ENCODE data around the gene BEST3.
A peak's percentile ranks its signal among the peaks of the same experiment; 100 is the strongest.

BEST3 gene

GRCh38 chr12:69698769-69699540 is at the start of gene BEST3:
Gene BEST3 (minus strand): TSS chr12:69699303. CDS start chr12:69697798, 1,505 bp downstream.
- Mint-ChIP-seq H3K9me3 (no peaks in the 10 kb centered on the region), H3K27ac (no peak within 1 kb of the TSS), H3K36me3 (ENCODE audit: low read depth) (no peaks in the 10 kb centered on the region), H3K27me3 (peaks cover 5% of the 10 kb centered on the region), H3K4me1 (ENCODE audit: low read depth) (no peaks in the 10 kb centered on the region), H3K4me3 (no peak within 1 kb of the TSS)
- DNase-seq = no peak

- Mint-ChIP-seq H3K27me3 (no peaks in the 10 kb centered on the region), H3K4me1 (ENCODE audit: low read depth) (peaks cover 25% of the 10 kb centered on the region), H3K27ac (no peak overlapping the region), H3K36me3 (ENCODE audit: low read depth) (peaks cover 5% of the 10 kb centered on the region), H3K9me3 (no peaks in the 10 kb centered on the region), H3K4me3 (no peak overlapping the region)
- DNase-seq = no peak
These were observed 45.0 kb upstream of the BEST3 start for GRCh38 chr12:69744109-69744508.

- H3K36me3 Mint-ChIP-seq (ENCODE audit: low read depth) = peaks cover 5% of the 10 kb centered on the region
- H3K4me3 Mint-ChIP-seq = peak overlapping the region; percentile 81
- DNase-seq = peak; percentile 75
- H3K27me3 Mint-ChIP-seq = peaks cover 3% of the 10 kb centered on the region
- H3K9me3 Mint-ChIP-seq = no peaks in the 10 kb centered on the region
- peaks cover 27% of the 10 kb centered on the region for H3K4me1 Mint-ChIP-seq (ENCODE audit: low read depth)
- peak overlapping the region; percentile 81 for H3K27ac Mint-ChIP-seq
These were observed 40.4 kb upstream of the BEST3 start for GRCh38 chr12:69739287-69740191.

GRCh38 chr12:69738351-69739286 is 39.5 kb upstream of the BEST3 start, which contains the start of gene RAB3IP:
Gene RAB3IP (plus strand): TSS chr12:69738860. CDS start chr12:69755409, 16,549 bp downstream.
- Mint-ChIP-seq H3K4me3 (peak within 1 kb of the TSS; percentile 81), H3K27ac (peak within 1 kb of the TSS; percentile 87), H3K27me3 (peaks cover 10% of the 10 kb centered on the region), H3K9me3 (no peaks in the 10 kb centered on the region), H3K36me3 (ENCODE audit: low read depth) (peaks cover 5% of the 10 kb centered on the region), H3K4me1 (ENCODE audit: low read depth) (peaks cover 27% of the 10 kb centered on the region)
- DNase-seq = peak; percentile 96

GRCh38 chr12:69733638-69734037 is 34.5 kb upstream of the BEST3 start:
- Mint-ChIP-seq H3K36me3 (ENCODE audit: low read depth) (no peaks in the 10 kb centered on the region), H3K9me3 (no peaks in the 10 kb centered on the region), H3K27me3 (peaks cover 14% of the 10 kb centered on the region), H3K27ac (no peak overlapping the region), H3K4me1 (ENCODE audit: low read depth) (peaks cover 4% of the 10 kb centered on the region), H3K4me3 (no peak overlapping the region)
- DNase-seq = no peak

GRCh38 chr12:69732088-69732487 is 33.0 kb upstream of the BEST3 start:
- H3K4me3 Mint-ChIP-seq = no peak overlapping the region
- H3K36me3 Mint-ChIP-seq (ENCODE audit: low read depth) = no peaks in the 10 kb centered on the region
- H3K27ac Mint-ChIP-seq = no peak overlapping the region
- H3K4me1 Mint-ChIP-seq (ENCODE audit: low read depth) = no peaks in the 10 kb centered on the region
- peaks cover 11% of the 10 kb centered on the region for H3K27me3 Mint-ChIP-seq
- DNase-seq = no peak
- no peaks in the 10 kb centered on the region for H3K9me3 Mint-ChIP-seq

GRCh38 chr12:69726922-69727321 is 27.8 kb upstream of the BEST3 start:
- Mint-ChIP-seq H3K27ac (no peak overlapping the region), H3K9me3 (no peaks in the 10 kb centered on the region), H3K27me3 (peaks cover 13% of the 10 kb centered on the region), H3K36me3 (ENCODE audit: low read depth) (no peaks in the 10 kb centered on the region), H3K4me1 (ENCODE audit: low read depth) (no peaks in the 10 kb centered on the region), H3K4me3 (no peak overlapping the region)
- no peak for DNase-seq

GRCh38 chr12:69720750-69721149 is 21.6 kb upstream of the BEST3 start:
- no peak overlapping the region for H3K27ac Mint-ChIP-seq
- no peak for DNase-seq
- no peaks in the 10 kb centered on the region for H3K36me3 Mint-ChIP-seq (ENCODE audit: low read depth)
- no peaks in the 10 kb centered on the region for H3K9me3 Mint-ChIP-seq
- peaks cover 20% of the 10 kb centered on the region for H3K27me3 Mint-ChIP-seq
- no peak overlapping the region for H3K4me3 Mint-ChIP-seq
- no peaks in the 10 kb centered on the region for H3K4me1 Mint-ChIP-seq (ENCODE audit: low read depth)

GRCh38 chr12:69719336-69720316 is 20.5 kb upstream of the BEST3 start:
- no peak for DNase-seq
- Mint-ChIP-seq H3K4me1 (ENCODE audit: low read depth) (no peaks in the 10 kb centered on the region), H3K36me3 (ENCODE audit: low read depth) (no peaks in the 10 kb centered on the region), H3K27ac (no peak overlapping the region), H3K27me3 (peaks cover 18% of the 10 kb centered on the region), H3K9me3 (no peaks in the 10 kb centered on the region), H3K4me3 (no peak overlapping the region)

- Mint-ChIP-seq H3K27me3 (peaks cover 5% of the 10 kb centered on the region), H3K27ac (no peak overlapping the region), H3K4me3 (no peak overlapping the region), H3K36me3 (ENCODE audit: low read depth) (no peaks in the 10 kb centered on the region), H3K4me1 (ENCODE audit: low read depth) (no peaks in the 10 kb centered on the region), H3K9me3 (no peaks in the 10 kb centered on the region)
- DNase-seq = no peak
These were observed 15.4 kb upstream of the BEST3 start for GRCh38 chr12:69714542-69714941.

- peaks cover 15% of the 10 kb centered on the region for H3K27me3 Mint-ChIP-seq
- no peak overlapping the region for H3K4me3 Mint-ChIP-seq
- H3K27ac Mint-ChIP-seq = no peak overlapping the region
These were observed 13.7 kb upstream of the BEST3 start for GRCh38 chr12:69712826-69713225.

GRCh38 chr12:69708649-69709048 is 9.5 kb upstream of the BEST3 start:
- Mint-ChIP-seq H3K4me3 (no peak overlapping the region), H3K27me3 (peaks cover 27% of the 10 kb centered on the region), H3K36me3 (ENCODE audit: low read depth) (no peaks in the 10 kb centered on the region), H3K27ac (no peak overlapping the region), H3K4me1 (ENCODE audit: low read depth) (no peaks in the 10 kb centered on the region), H3K9me3 (peaks cover 2% of the 10 kb centered on the region)
- no peak for DNase-seq

More at GRCh38 chr12:69712826-69713225, 13.7 kb upstream of the BEST3 start:
- Mint-ChIP-seq H3K4me1 (ENCODE audit: low read depth) (no peaks in the 10 kb centered on the region), H3K36me3 (ENCODE audit: low read depth) (no peaks in the 10 kb centered on the region), H3K9me3 (peaks cover 2% of the 10 kb centered on the region)
- no peak for DNase-seq

GRCh38 chr12:69704357-69704756 is 5.3 kb upstream of the BEST3 start:
- H3K9me3 Mint-ChIP-seq = peaks cover 2% of the 10 kb centered on the region
- H3K27me3 Mint-ChIP-seq = peaks cover 32% of the 10 kb centered on the region
- no peak overlapping the region for H3K4me3 Mint-ChIP-seq
- no peak overlapping the region for H3K27ac Mint-ChIP-seq
- no peaks in the 10 kb centered on the region for H3K36me3 Mint-ChIP-seq (ENCODE audit: low read depth)
- no peaks in the 10 kb centered on the region for H3K4me1 Mint-ChIP-seq (ENCODE audit: low read depth)
- no peak for DNase-seq
